ENCODE data around the gene GRK5.

- no peak for TF ChIP-seq CTCF (IDR thresholded peaks at IDR 0.05)
- no peak for TF ChIP-seq POLR2A (IDR thresholded peaks at IDR 0.05)
These were observed 234.8 kb downstream of the GRK5 start for GRCh38 chr10:119441921-119442757.
